ENCODE measurements around the gene CNPY2.
"Not testable (repeated sequence)": the region's sequence is repeated elsewhere in the genome, so short reads cannot be mapped to it uniquely, and the experiment has no call there.

Gene CNPY2

GRCh38 chr12:56297400-56297799, 18.4 kb downstream of the CNPY2 start:
- DNase-seq = no peak

GRCh38 chr12:56296295-56296694, 19.5 kb downstream of the CNPY2 start:
- no peak for DNase-seq

DNA sequence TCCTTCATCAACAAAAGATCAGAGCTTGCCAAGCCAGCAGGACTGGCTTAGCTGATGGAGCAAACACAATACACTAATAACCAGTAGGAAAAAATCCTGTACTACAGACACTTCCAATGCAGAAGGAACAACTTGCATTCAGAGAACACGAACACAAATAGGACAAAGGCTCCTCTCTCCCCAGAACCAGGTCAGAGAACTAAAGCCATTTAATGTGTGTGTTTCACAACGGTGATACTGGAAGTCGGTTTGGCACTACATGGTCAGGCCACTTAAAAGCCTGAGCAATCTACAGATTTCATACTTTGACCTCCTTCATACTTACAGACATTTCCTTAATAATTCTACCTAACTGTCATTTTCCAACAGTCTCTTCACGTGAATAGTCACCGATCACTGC, 22.0 kb downstream of the CNPY2 start:
- no peak for DNase-seq

GRCh38 chr12:56288705-56289387, 26.9 kb downstream of the CNPY2 start:
- DNase-seq = no peak

DNA sequence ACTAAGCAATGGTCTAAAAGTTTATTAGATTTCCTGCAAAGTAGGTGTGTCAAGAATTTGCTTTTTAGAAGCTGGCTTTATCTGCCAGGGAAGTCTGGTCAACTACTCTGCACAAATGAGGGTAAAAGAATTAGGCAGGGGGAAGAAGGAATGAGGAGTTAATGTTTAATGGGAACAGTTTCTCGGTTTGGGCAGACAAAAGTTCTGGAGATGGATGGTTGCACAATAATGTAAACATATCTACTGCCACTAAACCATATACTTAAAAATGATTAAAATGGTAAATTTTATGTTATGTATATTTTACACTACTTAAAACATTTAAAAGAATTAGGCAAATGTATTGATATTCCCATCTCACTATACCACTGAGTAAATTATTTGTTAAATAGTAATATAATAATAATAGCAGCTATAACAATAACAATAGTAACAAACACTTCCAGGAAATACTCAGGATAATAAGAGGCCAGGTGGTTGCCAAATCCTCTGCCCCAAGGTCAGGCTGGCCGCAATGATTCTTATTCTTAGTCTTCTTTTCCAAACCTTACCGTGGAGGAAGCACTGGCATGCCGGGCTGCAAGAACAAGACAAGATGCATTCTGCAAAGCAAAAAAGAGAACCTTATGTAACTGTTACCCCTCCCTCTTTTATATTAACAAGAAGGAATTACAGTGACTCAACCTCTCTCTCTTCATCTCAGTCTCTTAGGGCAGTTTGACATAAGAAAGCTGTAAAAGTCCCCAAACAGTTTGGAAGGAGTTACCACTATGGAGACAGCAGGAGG, 29.6 kb downstream of the CNPY2 start:
- DNase-seq = no peak

- DNase-seq = not testable (repeated sequence)
These were observed 31.5 kb downstream of the CNPY2 start for GRCh38 chr12:56284263-56284662.

- no peak for DNase-seq
These were observed 33.2 kb downstream of the CNPY2 start for GRCh38 chr12:56282579-56282978.

DNA sequence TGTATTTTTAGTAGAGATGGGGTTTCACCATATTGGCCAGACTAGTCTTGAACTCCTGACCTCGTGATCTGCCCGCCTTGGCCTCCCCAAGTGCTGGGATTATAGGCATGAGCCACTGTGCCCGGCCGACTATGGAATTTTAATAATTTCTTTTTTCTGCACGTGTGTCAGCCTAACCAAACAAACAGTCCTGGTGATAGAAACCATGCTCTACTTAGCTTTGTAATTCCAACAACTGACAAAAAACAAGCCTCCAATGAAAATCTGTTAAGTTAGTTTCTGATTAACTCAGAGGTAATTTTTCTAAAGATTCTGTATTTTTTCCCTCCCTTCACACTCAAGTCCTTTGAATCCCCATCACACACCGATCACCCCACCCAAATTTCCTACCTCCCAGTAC, 33.8 kb downstream of the CNPY2 start:
- no peak for DNase-seq

DNA sequence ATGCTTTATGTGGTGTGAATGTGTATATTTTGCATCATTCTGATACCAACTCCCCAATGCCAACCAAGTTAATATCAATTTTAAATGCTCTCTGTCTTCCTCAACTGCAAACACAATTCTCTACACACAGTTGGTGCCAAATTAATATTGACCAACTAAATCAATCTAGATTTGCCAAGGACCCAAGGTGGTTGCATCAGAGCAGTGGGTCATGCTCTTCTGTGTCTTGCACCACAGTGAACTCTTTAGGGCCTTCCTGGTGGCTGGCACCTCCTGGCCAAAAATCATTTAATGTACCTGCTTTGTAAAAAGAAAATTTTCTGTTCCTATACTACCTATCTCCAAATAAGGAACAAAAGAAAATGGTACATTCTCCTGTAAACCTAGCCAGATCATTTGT, 34.9 kb downstream of the CNPY2 start:
- DNase-seq = no peak

GRCh38 chr12:56278905-56279304, 36.9 kb downstream of the CNPY2 start:
- no peak for DNase-seq

- no peak for DNase-seq
These were observed 41.5 kb downstream of the CNPY2 start for GRCh38 chr12:56274299-56274698.

DNA sequence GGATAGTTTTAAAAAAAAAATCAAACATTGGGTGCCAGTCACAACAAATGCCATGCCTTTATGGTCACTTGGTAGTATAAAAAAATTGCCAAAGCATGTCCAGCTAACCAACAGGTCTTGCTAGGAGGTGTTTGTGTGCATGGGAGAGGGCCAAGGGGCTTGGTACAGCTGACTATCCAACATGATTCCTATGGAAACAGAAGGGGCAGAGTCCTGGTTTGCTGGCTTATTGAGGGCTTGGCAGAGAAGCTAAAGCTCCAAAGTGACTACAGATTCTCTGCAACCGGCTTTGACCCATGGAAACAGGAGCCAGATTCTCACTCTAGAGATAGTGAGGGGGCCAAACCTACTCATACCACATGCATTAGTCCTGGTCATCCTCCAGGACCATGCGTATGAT, 43.3 kb downstream of the CNPY2 start:
- not testable (repeated sequence) for DNase-seq

- DNase-seq = no peak
These were observed 44.8 kb downstream of the CNPY2 start for GRCh38 chr12:56271031-56271430.

- DNase-seq = no peak
These were observed 48.2 kb downstream of the CNPY2 start for GRCh38 chr12:56267443-56268071.

GRCh38 chr12:56266693-56267442, 48.9 kb downstream of the CNPY2 start, which contains the start of gene COQ10A:
COQ10A (plus strand) TSS chr12:56266942; CDS start chr12:56267119, 177 bp downstream.
- peak; percentile 73 for DNase-seq

GRCh38 chr12:56266068-56266692, 49.6 kb downstream of the CNPY2 start:
- not testable (repeated sequence) for DNase-seq

DNA sequence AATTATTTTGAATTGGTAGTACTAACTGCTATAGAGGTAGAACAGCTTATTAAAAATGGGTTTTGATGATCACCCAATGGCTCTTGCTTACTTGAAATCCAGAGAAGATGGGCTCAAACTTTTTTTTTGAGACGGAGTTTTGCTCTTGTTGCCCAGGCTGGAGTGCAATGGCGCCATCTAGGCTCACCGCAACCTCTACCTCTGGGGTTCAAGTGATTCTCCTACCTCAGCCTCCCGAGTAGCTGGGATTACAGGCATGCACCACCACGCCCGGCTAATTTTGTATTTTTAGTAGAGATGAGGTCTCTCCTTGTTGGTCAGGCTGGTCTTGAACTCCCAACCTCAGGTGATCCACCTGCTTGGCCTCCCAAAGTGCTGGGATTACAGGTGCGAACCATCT, 52.8 kb downstream of the CNPY2 start:
- DNase-seq = not testable (repeated sequence)

DNA sequence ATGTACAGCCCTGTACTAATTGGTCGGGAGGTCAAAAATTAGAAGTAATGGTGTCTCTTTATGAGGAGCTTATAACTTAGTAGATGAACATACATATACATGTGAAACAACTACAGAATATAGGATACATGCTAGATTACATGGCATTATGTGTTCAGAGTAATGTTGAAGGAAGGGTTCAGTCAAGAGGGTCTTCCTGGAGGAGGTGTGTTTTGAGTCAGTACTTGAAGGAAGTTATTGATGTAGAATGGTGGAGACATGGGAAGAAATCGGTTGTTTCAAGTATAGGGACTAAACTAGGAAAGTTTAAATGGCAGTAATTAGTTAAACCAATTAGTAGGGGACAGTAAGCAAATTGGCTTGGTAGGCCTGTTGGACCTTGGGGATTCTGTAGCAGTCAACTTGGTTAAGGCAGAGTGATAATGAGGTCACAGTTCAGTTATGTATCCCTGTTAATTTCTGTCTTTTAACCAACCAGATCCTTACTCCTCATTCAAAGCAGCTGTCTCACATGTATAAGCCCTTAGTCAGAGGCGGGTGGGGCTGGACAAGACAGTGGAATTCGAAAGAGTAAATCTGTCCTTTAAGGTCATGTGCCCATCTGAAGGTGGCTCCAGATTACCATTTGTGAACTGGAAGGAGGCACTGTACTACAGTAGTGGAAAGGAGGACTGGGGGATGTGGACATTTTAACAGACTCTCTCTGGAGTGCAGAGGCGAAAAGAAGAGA, 54.1 kb downstream of the CNPY2 start:
- DNase-seq = no peak

GRCh38 chr12:56260921-56261320, 54.9 kb downstream of the CNPY2 start:
- no peak for DNase-seq

- DNase-seq = no peak
These were observed 55.4 kb downstream of the CNPY2 start for GRCh38 chr12:56260380-56260779.

All from NCI-H1417 treated with DMSO at 0.1 percent for 48 hours (cell line).